Stimulated activated CD8-positive, alpha-beta memory T cell treated with anti-CD3 and anti-CD28 coated beads, Interleukin-7, amount 100 ng/mL, for 48 hours (primary cell): Measurements from ENCODE around the gene UQCC2.

ENCODE experiments used
- DNase-seq, 2 donors: peaks; one replicate each; pipeline ENCODE4 v3.0.0-alpha.2; 2020; ENCODE audit warnings: low read depth in 1 of 2; ENCODE audit errors: extremely low read depth in 1 of 2

UQCC2 gene

GRCh38 chr6:33725891-33726673 is 14.6 kb upstream of the UQCC2 start:
- DNase-seq: no peak

- DNase-seq: no peak
Measured at GRCh38 chr6:33725222-33725621, 13.7 kb upstream of the UQCC2 start.

- DNase-seq: no peak
Measured at GRCh38 chr6:33724102-33725023, 12.9 kb upstream of the UQCC2 start.

GRCh38 chr6:33723371-33724085 is 12.0 kb upstream of the UQCC2 start:
- no peak for DNase-seq

GRCh38 chr6:33722103-33722623 is 10.7 kb upstream of the UQCC2 start:
- DNase-seq: no peak

GRCh38 chr6:33721508-33721907 is 10.0 kb upstream of the UQCC2 start:
- no peak for DNase-seq

- DNase-seq: no peak
Measured at GRCh38 chr6:33720998-33721397, 9.5 kb upstream of the UQCC2 start.

GRCh38 chr6:33719326-33719987 is 8.0 kb upstream of the UQCC2 start:
- DNase-seq: no peak

- no peak for DNase-seq
Measured at GRCh38 chr6:33718713-33719112, 7.2 kb upstream of the UQCC2 start.

- DNase-seq: no peak
Measured at GRCh38 chr6:33717934-33718455, 6.5 kb upstream of the UQCC2 start.

GRCh38 chr6:33716890-33717632 is 5.6 kb upstream of the UQCC2 start:
- no peak for DNase-seq

GRCh38 chr6:33716379-33716778 is 4.9 kb upstream of the UQCC2 start:
- no peak for DNase-seq

GRCh38 chr6:33714385-33715040 is 3.0 kb upstream of the UQCC2 start:
- DNase-seq: no peak

- no peak for DNase-seq
Measured at GRCh38 chr6:33713786-33714185, 2.3 kb upstream of the UQCC2 start.

GRCh38 chr6:33712914-33713313 is 1.4 kb upstream of the UQCC2 start:
- DNase-seq: no peak

- DNase-seq: no peak
Measured at GRCh38 chr6:33710296-33711121, 991 bp downstream of the UQCC2 start.

GRCh38 chr6:33709605-33710295 is 1.8 kb downstream of the UQCC2 start:
- DNase-seq: no peak
